D341Med (cell line): Measurements from ENCODE around the gene SAXO1.
"Not testable (repeated sequence)": the region's sequence is repeated elsewhere in the genome, so short reads cannot be mapped to it uniquely, and the experiment has no call there.

Experiments used
- DNase-seq: peaks from one replicate; pipeline ENCODE4 v3.0.0; 2012; ENCODE audit warnings: low spot score

SAXO1 gene

GRCh38 chr9:18999173-18999785 is 33.7 kb downstream of the SAXO1 start:
- no peak for DNase-seq

- no peak for DNase-seq
These were observed 35.9 kb downstream of the SAXO1 start for GRCh38 chr9:18997151-18997550.

- DNase-seq = no peak
These were observed 36.8 kb downstream of the SAXO1 start for GRCh38 chr9:18996211-18996610.

GRCh38 chr9:18994263-18994916 is 38.6 kb downstream of the SAXO1 start:
- peak; percentile 40 for DNase-seq

- not testable (repeated sequence) for DNase-seq
These were observed 41.8 kb downstream of the SAXO1 start for GRCh38 chr9:18991197-18991596.

- no peak for DNase-seq
These were observed 42.5 kb downstream of the SAXO1 start for GRCh38 chr9:18990494-18990893.

- no peak for DNase-seq
These were observed 43.1 kb downstream of the SAXO1 start for GRCh38 chr9:18989865-18990264.

- no peak for DNase-seq
These were observed 43.9 kb downstream of the SAXO1 start for GRCh38 chr9:18989097-18989496.

- no peak for DNase-seq
These were observed 45.0 kb downstream of the SAXO1 start for GRCh38 chr9:18988003-18988402.

- DNase-seq = no peak
These were observed 47.0 kb downstream of the SAXO1 start for GRCh38 chr9:18985996-18986395.

- DNase-seq = no peak
These were observed 47.5 kb downstream of the SAXO1 start for GRCh38 chr9:18985464-18985951.

- DNase-seq = no peak
These were observed 50.8 kb downstream of the SAXO1 start for GRCh38 chr9:18982262-18982620.

- DNase-seq = no peak
These were observed 51.3 kb downstream of the SAXO1 start for GRCh38 chr9:18981476-18982261.

- no peak for DNase-seq
These were observed 52.8 kb downstream of the SAXO1 start for GRCh38 chr9:18980189-18980588.

GRCh38 chr9:18979367-18979766 is 53.6 kb downstream of the SAXO1 start:
- DNase-seq = no peak

- no peak for DNase-seq
These were observed 54.8 kb downstream of the SAXO1 start for GRCh38 chr9:18978188-18978587.

GRCh38 chr9:18976709-18977531 is 56.1 kb downstream of the SAXO1 start:
- no peak for DNase-seq

- DNase-seq = no peak
These were observed 56.7 kb downstream of the SAXO1 start for GRCh38 chr9:18976221-18976708.

- DNase-seq = no peak
These were observed 59.7 kb downstream of the SAXO1 start for GRCh38 chr9:18973348-18973747.

GRCh38 chr9:18972675-18973074 is 60.3 kb downstream of the SAXO1 start:
- no peak for DNase-seq

GRCh38 chr9:18971909-18972308 is 61.1 kb downstream of the SAXO1 start:
- DNase-seq = no peak

GRCh38 chr9:18971404-18971803 is 61.6 kb downstream of the SAXO1 start:
- DNase-seq = no peak
